DOHH2 (cell line): ENCODE data around the gene DNAJC15.

Experiments used
- H3F3A ChIP-seq: fragments of 200-600 bp; sonication (generic), shearing (Covaris generic); 2 replicates; pipeline ENCODE4 v1.6.0; 2016; ENCODE audit warnings: antibody characterized with exemption, mild to moderate bottlenecking; ENCODE audit not compliant: control insufficient read depth, insufficient read depth
- H3K27ac ChIP-seq: fragments of 200-600 bp; sonication (generic); 2 replicates; pipeline ENCODE4 v1.5.1; 2014; ENCODE audit warnings: low read depth, mild to moderate bottlenecking, low read length, moderate library complexity
- H3K27me3 ChIP-seq: fragments of 200-600 bp; sonication (generic); 2 replicates; pipeline ENCODE4 v1.6.1; 2014; ENCODE audit warnings: mild to moderate bottlenecking, low read length, mixed read lengths; ENCODE audit not compliant: control insufficient read depth
- H3K36me3 ChIP-seq: fragments of 200-600 bp; sonication (generic); 2 replicates; pipeline ENCODE4 v1.6.1; 2014; ENCODE audit warnings: mild to moderate bottlenecking, low read length, moderate library complexity, mixed read lengths; ENCODE audit not compliant: control insufficient read depth
- H3K4me1 ChIP-seq: fragments of 200-600 bp; sonication (generic); 2 replicates; pipeline ENCODE4 v1.6.1; 2014; ENCODE audit warnings: mild to moderate bottlenecking, low read length, mixed read lengths; ENCODE audit not compliant: control insufficient read depth
- H3K4me2 ChIP-seq: fragments of 200-600 bp; sonication (generic); 2 replicates; pipeline ENCODE4 v1.6.0; 2014; ENCODE audit warnings: mild to moderate bottlenecking, low read length, moderate library complexity
- H3K4me3 ChIP-seq: fragments of 200-600 bp; sonication (generic); 2 replicates; pipeline ENCODE4 v1.5.1; 2014; ENCODE audit warnings: mild to moderate bottlenecking, low read length, mixed read lengths
- H3K79me2 ChIP-seq: fragments of 200-600 bp; sonication (generic); 2 replicates; pipeline ENCODE4 v1.6.1; 2014; ENCODE audit warnings: mild to moderate bottlenecking, low read length, mixed read lengths; ENCODE audit not compliant: control insufficient read depth
- H3K9me2 ChIP-seq: fragments of 200-600 bp; sonication (generic); replicated peaks from 2 replicates; pipeline ENCODE4 v1.6.1; 2014; ENCODE audit warnings: mild to moderate bottlenecking, low read length, mixed read lengths; ENCODE audit not compliant: control insufficient read depth
- H3K9me3 ChIP-seq: fragments of 200-600 bp; sonication (generic); 2 replicates; pipeline ENCODE4 v1.6.1; 2014; ENCODE audit warnings: antibody characterized with exemption, low read length, mixed read lengths; ENCODE audit not compliant: control insufficient read depth, insufficient read depth
- H4K20me1 ChIP-seq: fragments of 200-600 bp; sonication (generic); 2 replicates; pipeline ENCODE4 v1.6.0; 2014; ENCODE audit warnings: low read depth, mild to moderate bottlenecking, antibody characterized with exemption, low read length, moderate library complexity; ENCODE audit not compliant: control insufficient read depth, insufficient read depth
- EZH2phosphoT487 ChIP-seq: fragments of 200-600 bp; sonication (generic); IDR thresholded peaks from 2 replicates; pipeline ENCODE4 v1.6.1; 2017; ENCODE audit warnings: borderline replicate concordance, mild to moderate bottlenecking, antibody characterized with exemption, low read length, moderate library complexity, mixed read lengths
- TF ChIP-seq, protein P1 (sequence below): fragments of 200-600 bp; sonication (generic); IDR thresholded peaks from one replicate; pipeline ENCODE4 v1.5.1; 2014; ENCODE audit warnings: antibody characterized with exemption, mild to moderate bottlenecking, low read depth, low read length; ENCODE audit not compliant: poor library complexity, severe bottlenecking

DNAJC15 gene

DNA sequence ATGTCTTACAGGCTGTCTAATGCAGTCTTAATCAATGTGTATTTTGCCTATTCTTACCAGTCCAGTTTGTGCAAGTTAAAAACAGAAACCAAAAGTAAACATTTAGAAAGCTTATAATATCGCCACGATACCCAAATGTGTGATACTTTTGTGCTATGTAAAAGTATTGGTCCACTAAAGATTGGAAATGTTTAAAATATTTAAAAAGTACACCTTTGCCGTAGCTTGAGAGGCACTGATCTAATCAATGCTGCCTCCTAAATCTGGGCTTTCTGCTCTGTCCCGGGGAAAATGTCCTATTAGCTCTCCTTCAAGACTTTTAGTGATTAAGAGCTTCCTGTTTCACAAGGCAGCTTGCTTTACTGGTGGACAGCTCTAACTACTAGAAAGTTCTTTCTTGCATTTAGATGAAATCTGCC is 64.7 kb downstream of the DNAJC15 start:
- H3K4me3 ChIP-seq: no peak overlapping the region
- no peaks in the 10 kb centered on the region for H4K20me1 ChIP-seq
- H3K9me3 ChIP-seq: no peaks in the 10 kb centered on the region
- H3K79me2 ChIP-seq: no peaks in the 10 kb centered on the region
- TF ChIP-seq, protein P1, sequence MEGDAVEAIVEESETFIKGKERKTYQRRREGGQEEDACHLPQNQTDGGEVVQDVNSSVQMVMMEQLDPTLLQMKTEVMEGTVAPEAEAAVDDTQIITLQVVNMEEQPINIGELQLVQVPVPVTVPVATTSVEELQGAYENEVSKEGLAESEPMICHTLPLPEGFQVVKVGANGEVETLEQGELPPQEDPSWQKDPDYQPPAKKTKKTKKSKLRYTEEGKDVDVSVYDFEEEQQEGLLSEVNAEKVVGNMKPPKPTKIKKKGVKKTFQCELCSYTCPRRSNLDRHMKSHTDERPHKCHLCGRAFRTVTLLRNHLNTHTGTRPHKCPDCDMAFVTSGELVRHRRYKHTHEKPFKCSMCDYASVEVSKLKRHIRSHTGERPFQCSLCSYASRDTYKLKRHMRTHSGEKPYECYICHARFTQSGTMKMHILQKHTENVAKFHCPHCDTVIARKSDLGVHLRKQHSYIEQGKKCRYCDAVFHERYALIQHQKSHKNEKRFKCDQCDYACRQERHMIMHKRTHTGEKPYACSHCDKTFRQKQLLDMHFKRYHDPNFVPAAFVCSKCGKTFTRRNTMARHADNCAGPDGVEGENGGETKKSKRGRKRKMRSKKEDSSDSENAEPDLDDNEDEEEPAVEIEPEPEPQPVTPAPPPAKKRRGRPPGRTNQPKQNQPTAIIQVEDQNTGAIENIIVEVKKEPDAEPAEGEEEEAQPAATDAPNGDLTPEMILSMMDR: no peak
- TF ChIP-seq EZH2phosphoT487: no peak
- peaks cover 28% of the 10 kb centered on the region for H3K36me3 ChIP-seq
- no peak overlapping the region for H3K4me2 ChIP-seq
- no peaks in the 10 kb centered on the region for H3F3A ChIP-seq
- no peaks in the 10 kb centered on the region for H3K9me2 ChIP-seq
- peaks cover 21% of the 10 kb centered on the region for H3K4me1 ChIP-seq
- no peak overlapping the region for H3K27ac ChIP-seq
- no peaks in the 10 kb centered on the region for H3K27me3 ChIP-seq

DNA sequence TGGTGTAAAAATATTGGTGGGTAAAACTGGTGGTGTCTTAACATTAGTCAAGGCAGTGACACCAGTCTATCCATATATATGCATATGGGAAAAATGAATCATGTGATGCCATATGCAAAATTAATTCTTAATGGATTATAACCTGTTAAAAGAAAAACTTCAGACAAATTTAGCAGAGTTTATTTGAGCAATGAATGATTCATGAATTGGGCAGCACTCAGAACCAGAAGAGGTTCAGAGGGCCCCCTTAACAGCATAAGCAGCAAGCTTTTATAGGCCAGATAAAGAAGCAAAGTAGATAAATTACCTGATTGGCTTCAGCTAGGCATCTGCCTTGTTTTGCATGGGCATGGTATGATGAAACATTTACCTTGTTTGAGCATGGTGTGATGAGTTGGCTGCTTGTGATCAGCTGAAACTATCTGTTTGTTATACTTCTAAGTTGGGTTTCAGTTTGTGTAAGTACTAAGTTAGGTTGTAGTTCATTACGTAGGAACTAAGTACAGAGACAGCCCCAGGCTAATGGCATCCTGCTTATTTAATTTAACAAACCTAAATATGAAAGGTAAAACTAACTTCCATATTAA is 66.6 kb downstream of the DNAJC15 start:
- H3K9me3 ChIP-seq: no peaks in the 10 kb centered on the region
- H3K9me2 ChIP-seq: no peaks in the 10 kb centered on the region
- H3F3A ChIP-seq: no peaks in the 10 kb centered on the region
- H3K79me2 ChIP-seq: no peaks in the 10 kb centered on the region
- H3K4me2 ChIP-seq: no peak overlapping the region
- TF ChIP-seq, protein P1: no peak
- no peak for TF ChIP-seq EZH2phosphoT487
- H3K4me1 ChIP-seq: peaks cover 3% of the 10 kb centered on the region
- H3K4me3 ChIP-seq: no peak overlapping the region
- no peak overlapping the region for H3K27ac ChIP-seq
- H3K36me3 ChIP-seq: peaks cover 28% of the 10 kb centered on the region
- H4K20me1 ChIP-seq: no peaks in the 10 kb centered on the region
- H3K27me3 ChIP-seq: no peaks in the 10 kb centered on the region

DNA sequence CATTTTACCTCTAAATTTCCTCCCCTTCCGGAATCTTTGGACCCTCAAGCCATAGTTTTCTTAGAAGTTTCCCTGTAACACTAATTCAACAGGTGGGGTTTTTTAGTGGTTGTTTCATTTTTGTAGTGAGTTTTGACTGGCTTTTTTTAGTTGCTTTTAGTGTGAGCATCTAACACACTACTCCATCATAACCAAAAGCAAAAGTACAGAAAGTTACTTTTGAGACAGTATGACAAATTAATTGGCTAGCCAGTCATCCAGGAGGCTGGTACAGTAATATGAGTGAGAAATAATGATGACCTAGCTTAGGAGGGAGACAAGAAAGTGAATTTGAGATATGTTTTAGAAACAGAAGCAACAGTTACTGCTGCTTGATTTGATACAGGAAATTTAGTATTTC is 71.5 kb downstream of the DNAJC15 start:
- Histone ChIP-seq H3K27me3 (no peaks in the 10 kb centered on the region), H3K4me1 (no peaks in the 10 kb centered on the region), H3K79me2 (no peaks in the 10 kb centered on the region), H3F3A (no peaks in the 10 kb centered on the region), H3K4me3 (no peak overlapping the region), H3K36me3 (peaks cover 16% of the 10 kb centered on the region), H3K27ac (no peak overlapping the region), H3K4me2 (no peak overlapping the region), H4K20me1 (no peaks in the 10 kb centered on the region), H3K9me3 (no peaks in the 10 kb centered on the region), H3K9me2 (no peaks in the 10 kb centered on the region)
- TF ChIP-seq, protein P1: no peak
- TF ChIP-seq EZH2phosphoT487: no peak
